ENCODE data around the gene GPC4. TPM values are rescaled to one million over a fixed set of nuclear protein-coding genes. Genes with fewer than 3 reads are reported as not detected.

The GPC4 gene
- total RNA-seq: not detected

DNA sequence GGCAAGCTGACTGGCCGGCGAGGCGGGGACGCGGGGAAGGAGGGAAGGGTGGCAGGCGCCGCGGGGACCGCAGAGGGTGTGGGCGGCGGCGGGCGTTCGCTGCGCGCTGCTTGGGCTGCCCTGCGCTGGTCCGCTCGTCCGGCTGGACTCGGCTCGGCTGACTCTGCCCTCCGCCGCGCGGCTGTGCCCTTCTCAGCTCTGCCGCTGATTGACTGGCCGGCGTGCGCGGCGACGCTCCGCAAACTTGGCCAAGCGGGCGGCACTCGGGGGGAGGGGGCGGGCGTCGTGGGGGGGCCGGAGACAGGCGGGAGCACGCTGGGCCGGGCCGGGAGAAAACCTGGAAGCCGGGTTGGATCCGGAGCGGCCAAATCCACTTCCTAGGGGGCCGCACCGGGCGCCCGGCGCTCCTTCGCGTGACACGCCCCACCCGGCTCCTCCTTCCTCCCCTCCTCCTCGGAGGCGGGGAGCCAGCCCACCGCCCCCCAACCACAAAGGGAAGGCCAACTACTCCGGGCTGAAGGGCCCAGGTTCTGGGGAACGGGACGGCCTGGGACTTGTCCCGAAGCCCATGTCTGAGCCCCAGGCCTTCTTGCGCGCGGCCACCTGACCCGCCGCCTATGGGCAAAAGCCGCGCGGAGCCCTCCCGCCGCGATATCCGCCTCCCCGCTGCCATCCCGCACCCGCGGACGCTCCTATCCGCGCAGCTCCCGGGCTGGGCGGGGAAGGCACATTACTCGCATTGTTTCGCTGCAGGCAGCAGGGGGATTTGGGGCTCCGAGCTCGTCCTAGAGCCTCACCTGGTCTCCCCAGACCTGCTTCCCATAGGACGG, at the start of gene GPC4:
Gene GPC4, minus strand, starts transcription at position 214 of the 830 bp plus-strand sequence. CDS start 524 bp downstream, outside the sequence.
- ATAC-seq (peak; percentile 27), DNase-seq (no peak)
- CTCF ChIA-PET: no interaction called here
- Mint-ChIP-seq H3K4me3 (peak within 1 kb of the TSS; percentile 38), H3K9me3 (ENCODE audit: insufficient read depth) (no peaks in the 10 kb centered on the region), H3K27ac (no peak within 1 kb of the TSS), H3K4me1 (ENCODE audit: low read depth) (peaks cover 5% of the 10 kb centered on the region), H3K36me3 (ENCODE audit: low read depth) (no peaks in the 10 kb centered on the region), H3K27me3 (ENCODE audit: low read depth) (peaks cover 47% of the 10 kb centered on the region)
- POLR2A ChIA-PET: no interaction called here

DNA sequence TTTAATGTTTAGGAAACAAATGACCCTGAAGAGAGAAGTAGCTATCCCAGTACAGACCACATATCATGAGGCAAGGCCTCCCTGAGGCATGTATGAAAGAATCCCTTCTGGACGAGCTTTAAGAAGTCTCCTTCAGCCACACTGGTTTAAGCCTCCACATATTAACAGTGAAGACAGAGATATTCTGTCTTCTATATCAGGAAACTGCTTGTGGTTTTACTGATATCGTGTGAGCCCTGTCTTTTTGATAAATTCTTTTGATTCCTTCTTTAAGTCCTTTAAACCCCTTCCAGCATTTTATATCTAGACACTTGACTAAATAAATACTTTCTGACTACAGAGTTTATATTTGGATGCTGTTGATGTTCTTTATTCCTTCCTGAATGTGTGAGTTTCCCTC, 45.9 kb upstream of the GPC4 start:
- DNase-seq (no peak), ATAC-seq (no peak)
- CTCF ChIA-PET: no interaction called here
- Mint-ChIP-seq H3K4me3 (no peak overlapping the region), H3K4me1 (ENCODE audit: low read depth) (no peaks in the 10 kb centered on the region), H3K36me3 (ENCODE audit: low read depth) (no peaks in the 10 kb centered on the region), H3K9me3 (ENCODE audit: insufficient read depth) (no peaks in the 10 kb centered on the region), H3K27ac (no peak overlapping the region), H3K27me3 (ENCODE audit: low read depth) (no peaks in the 10 kb centered on the region)
- POLR2A ChIA-PET: no interaction called here

DNA sequence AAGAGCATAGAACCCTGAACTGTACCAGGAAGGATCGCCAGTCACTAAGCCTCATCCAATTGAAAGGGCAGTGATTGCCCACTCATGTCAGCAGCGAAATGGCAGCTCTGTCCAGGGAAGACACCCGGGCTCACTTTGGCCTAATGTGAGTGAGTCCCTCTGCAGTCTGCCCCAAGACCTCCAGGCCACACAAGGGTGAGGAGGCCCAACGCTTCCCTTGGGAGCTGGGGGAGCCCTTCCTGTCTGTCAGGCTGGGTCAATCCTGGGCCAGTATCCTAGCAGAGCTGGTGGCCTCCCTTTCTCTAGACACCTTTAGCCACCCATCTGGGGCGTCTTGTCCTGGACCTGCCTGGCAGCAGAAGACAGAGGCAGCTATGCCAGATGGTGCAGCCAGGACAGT, 39.6 kb upstream of the GPC4 start:
- Mint-ChIP-seq H3K4me1 (ENCODE audit: low read depth) (no peaks in the 10 kb centered on the region), H3K27me3 (ENCODE audit: low read depth) (no peaks in the 10 kb centered on the region), H3K36me3 (ENCODE audit: low read depth) (no peaks in the 10 kb centered on the region), H3K9me3 (ENCODE audit: insufficient read depth) (no peaks in the 10 kb centered on the region), H3K4me3 (no peak overlapping the region), H3K27ac (no peak overlapping the region)
- DNase-seq (no peak), ATAC-seq (no peak)
- POLR2A ChIA-PET: no interaction called here
- CTCF ChIA-PET: no interaction called here

DNA sequence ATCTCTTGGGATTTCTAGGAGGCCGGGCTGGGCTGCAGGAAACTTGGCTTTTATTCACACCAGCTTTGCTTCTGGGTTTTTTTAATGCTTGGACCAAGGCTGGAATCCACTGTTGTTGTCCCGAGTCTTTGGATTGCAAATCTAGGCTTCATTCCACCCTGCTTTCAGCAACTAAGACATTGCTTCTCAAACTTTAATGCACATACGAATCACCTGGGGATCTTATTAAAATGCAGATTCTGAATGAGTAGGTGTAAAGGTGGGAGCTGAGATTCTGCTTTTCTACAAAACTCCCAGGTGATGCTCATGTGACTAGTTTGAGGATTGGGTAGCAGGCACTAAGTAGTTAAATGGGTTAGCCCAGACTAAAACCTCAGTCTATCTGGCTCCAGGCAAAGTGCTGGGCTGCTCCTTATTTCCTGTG, 39.2 kb upstream of the GPC4 start:
- H3K4me1 Mint-ChIP-seq (ENCODE audit: low read depth): no peaks in the 10 kb centered on the region
- CTCF ChIA-PET: no interaction called here
- ATAC-seq: no peak
- no peak for DNase-seq
- POLR2A ChIA-PET: no interaction called here
- no peak overlapping the region for H3K4me3 Mint-ChIP-seq
- H3K9me3 Mint-ChIP-seq (ENCODE audit: insufficient read depth): no peaks in the 10 kb centered on the region
- H3K27ac Mint-ChIP-seq: no peak overlapping the region
- H3K36me3 Mint-ChIP-seq (ENCODE audit: low read depth): no peaks in the 10 kb centered on the region
- no peaks in the 10 kb centered on the region for H3K27me3 Mint-ChIP-seq (ENCODE audit: low read depth)

DNA sequence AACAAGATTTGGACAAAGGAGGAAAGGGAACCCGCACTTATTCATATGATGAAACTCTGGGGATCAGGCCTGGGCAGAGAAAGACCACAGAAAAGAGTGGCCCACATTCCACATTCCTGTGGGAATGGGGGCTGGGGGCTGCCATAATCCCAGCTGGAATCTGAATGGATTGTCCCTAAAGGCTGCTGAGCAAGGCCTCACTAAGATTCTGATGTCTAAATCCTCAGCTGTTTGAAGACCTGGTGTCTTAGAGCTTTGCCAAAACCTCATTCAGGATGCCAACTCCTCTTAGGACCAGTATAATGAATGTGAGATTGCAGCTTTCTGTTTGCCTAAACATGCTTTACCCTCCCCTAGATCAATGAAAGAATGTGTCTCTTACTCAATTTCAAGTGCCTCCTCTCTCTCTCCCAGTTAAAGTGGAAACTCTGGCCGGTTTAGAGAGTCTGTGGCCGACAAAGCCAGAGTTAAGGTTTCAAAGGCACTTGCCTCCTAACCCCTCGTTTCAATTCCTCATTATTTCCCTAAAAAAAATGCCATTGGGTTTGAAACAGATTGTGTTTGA, 33.3 kb upstream of the GPC4 start:
- Mint-ChIP-seq H3K36me3 (ENCODE audit: low read depth) (no peaks in the 10 kb centered on the region), H3K9me3 (ENCODE audit: insufficient read depth) (no peaks in the 10 kb centered on the region), H3K27me3 (ENCODE audit: low read depth) (peaks cover 2% of the 10 kb centered on the region), H3K4me1 (ENCODE audit: low read depth) (no peaks in the 10 kb centered on the region), H3K4me3 (no peak overlapping the region), H3K27ac (no peak overlapping the region)
- ChIA-PET POLR2A (no interaction called here), CTCF (no interaction called here)
- no peak for ATAC-seq
- DNase-seq: no peak

DNA sequence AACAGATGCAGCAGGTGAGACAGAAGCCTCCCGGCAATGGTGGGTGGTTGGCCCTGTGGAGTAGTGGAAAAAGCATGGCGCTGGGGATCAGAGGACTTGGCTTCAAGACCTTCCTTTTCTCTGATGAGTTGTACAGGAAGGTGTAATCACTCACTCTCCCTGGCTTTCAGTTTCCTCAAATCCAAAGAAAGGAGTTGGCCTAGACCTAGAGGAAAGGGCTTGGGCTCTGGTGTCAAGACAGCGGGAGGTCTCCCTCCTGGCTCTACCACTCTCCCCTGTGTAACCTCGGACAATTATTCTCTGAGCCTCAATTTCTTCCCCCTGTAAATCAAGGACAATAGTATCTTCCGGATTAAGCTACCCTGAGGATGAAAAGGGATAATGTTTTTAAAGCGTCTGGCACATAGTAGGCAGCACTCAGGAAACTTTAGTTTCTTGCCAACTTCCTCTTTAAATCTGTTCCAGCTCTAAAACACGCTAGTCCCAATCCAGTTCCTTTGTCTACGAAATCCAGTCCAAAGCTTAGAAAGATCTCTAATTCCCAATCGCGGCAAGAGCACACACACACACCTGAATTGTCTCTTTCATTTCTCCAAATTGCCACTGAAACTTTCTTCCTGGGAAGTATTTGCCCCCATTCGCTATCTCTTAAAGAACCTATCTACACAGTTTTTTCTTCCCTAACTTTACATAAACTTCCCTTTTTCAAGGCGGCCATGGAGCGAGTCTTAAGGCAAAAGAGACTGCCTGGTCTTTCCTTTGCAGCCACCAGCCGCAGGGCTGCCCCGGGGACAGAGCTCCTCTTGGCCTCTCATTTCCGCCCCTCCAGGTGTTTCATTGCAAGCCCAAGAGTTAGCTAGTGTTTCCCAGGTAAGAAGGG, 29.9 kb upstream of the GPC4 start:
- no peak overlapping the region for H3K4me3 Mint-ChIP-seq
- H3K27ac Mint-ChIP-seq: no peak overlapping the region
- peaks cover 2% of the 10 kb centered on the region for H3K27me3 Mint-ChIP-seq (ENCODE audit: low read depth)
- H3K4me1 Mint-ChIP-seq (ENCODE audit: low read depth): no peaks in the 10 kb centered on the region
- no peaks in the 10 kb centered on the region for H3K36me3 Mint-ChIP-seq (ENCODE audit: low read depth)
- no peak for ATAC-seq
- ChIA-PET POLR2A (no interaction called here), CTCF (no interaction called here)
- H3K9me3 Mint-ChIP-seq (ENCODE audit: insufficient read depth): no peaks in the 10 kb centered on the region
- no peak for DNase-seq

DNA sequence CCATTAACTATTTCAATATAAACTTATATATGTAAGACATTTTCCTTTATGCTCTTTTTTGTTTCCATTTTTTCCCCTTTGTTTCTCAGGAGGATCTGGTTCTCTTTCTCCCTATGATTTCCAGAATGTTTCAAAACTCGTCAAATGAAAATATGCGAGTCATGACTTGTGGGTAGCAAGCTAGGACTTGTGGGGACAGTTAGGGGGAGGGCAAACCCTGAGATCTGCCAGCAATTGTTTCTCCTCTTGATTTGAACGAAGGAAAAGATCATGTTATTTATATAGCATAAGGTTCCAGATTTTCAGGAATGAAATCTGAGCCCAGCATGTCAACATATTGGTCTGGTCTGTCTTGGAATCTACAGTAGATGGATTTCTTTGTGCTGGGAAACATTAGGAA, 28.9 kb upstream of the GPC4 start:
- Mint-ChIP-seq H3K36me3 (ENCODE audit: low read depth) (no peaks in the 10 kb centered on the region), H3K9me3 (ENCODE audit: insufficient read depth) (no peaks in the 10 kb centered on the region), H3K4me3 (no peak overlapping the region), H3K27me3 (ENCODE audit: low read depth) (peaks cover 2% of the 10 kb centered on the region), H3K27ac (no peak overlapping the region), H3K4me1 (ENCODE audit: low read depth) (no peaks in the 10 kb centered on the region)
- ATAC-seq (no peak), DNase-seq (no peak)
- ChIA-PET CTCF (no interaction called here), POLR2A (no interaction called here)

DNA sequence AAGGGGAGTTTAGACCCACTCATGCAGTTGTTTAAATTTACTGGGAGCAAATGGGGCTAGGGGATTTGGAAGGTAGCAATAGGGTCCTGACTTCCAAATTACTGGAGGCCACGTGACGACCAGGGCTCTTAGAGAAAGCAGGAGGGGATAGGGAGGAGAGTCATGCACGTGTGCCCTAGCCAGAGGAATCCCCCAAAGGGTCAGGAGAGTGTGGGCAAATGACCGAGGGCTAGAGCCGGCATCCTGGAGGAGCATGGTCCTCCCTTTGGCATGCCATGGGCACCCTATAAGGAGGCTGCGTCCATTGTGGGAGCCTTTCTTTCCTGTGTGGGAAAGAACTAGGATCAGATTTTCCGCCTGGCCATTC, 25.5 kb upstream of the GPC4 start:
- Mint-ChIP-seq H3K36me3 (ENCODE audit: low read depth) (no peaks in the 10 kb centered on the region), H3K27me3 (ENCODE audit: low read depth) (peaks cover 2% of the 10 kb centered on the region), H3K4me1 (ENCODE audit: low read depth) (no peaks in the 10 kb centered on the region), H3K4me3 (no peak overlapping the region), H3K9me3 (ENCODE audit: insufficient read depth) (no peaks in the 10 kb centered on the region), H3K27ac (no peak overlapping the region)
- ATAC-seq (no peak), DNase-seq (no peak)
- CTCF ChIA-PET: no interaction called here
- POLR2A ChIA-PET: no interaction called here

DNA sequence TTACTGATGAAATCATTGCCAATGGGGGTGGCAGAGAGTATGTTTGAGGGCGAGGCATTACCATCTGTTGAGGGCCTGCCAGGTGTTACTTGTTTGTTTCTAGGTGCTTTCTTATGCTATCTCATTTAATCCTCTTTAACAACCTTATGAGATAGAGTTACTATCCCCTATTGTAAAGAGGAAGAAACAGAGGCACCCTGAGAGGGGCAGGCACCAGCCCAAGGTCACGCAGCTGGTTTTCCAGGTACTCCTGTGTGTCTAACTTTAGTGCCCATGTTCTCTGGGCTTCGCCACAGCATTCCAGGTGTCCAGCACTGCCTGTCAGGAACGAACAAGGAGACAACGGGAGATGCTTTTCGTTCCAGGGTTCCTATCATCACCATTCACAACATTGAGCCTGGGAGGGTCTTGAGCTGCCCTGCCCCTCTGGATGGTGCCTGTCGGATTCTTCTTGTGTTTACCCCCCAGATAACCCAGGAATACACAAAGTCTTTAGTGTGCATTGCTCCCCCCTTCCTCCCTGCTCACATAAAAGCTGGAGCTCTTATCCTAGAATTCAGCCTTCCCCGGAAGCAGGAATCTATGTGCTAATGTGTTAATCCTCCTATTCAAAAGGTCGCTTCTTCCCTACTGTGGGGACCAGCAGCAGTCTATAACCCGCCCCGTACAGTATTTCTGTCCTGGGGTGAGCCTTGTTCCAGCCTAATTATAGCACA, 24.9 kb upstream of the GPC4 start:
- no peaks in the 10 kb centered on the region for H3K9me3 Mint-ChIP-seq (ENCODE audit: insufficient read depth)
- peaks cover 2% of the 10 kb centered on the region for H3K27me3 Mint-ChIP-seq (ENCODE audit: low read depth)
- CTCF ChIA-PET: no interaction called here
- ATAC-seq (no peak), DNase-seq (no peak)
- H3K4me3 Mint-ChIP-seq: no peak overlapping the region
- POLR2A ChIA-PET: no interaction called here
- H3K27ac Mint-ChIP-seq: no peak overlapping the region
- H3K36me3 Mint-ChIP-seq (ENCODE audit: low read depth): no peaks in the 10 kb centered on the region
- no peaks in the 10 kb centered on the region for H3K4me1 Mint-ChIP-seq (ENCODE audit: low read depth)

DNA sequence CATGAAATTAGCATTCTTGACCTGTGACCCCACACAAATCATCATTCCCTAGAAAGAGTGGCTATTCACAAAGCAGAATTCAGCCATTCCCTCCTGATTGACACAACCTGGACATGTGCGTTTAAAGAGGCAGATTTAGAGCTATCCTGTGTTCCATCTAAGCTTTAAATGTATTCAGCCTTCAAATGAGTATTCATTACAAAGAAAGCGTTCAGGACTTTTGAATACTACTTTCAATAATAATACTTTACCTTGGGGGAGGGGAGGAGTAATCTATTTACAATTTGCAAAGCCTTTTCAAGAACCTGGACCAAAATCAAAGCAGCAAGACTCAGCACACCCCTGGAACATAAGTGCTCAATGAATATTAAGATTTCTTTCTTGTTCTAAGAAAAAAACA, 22.5 kb upstream of the GPC4 start:
- no peak for DNase-seq
- H3K4me1 Mint-ChIP-seq (ENCODE audit: low read depth): no peaks in the 10 kb centered on the region
- ChIA-PET POLR2A (no interaction called here), CTCF (no interaction called here)
- H3K4me3 Mint-ChIP-seq: no peak overlapping the region
- H3K36me3 Mint-ChIP-seq (ENCODE audit: low read depth): no peaks in the 10 kb centered on the region
- no peaks in the 10 kb centered on the region for H3K27me3 Mint-ChIP-seq (ENCODE audit: low read depth)
- no peaks in the 10 kb centered on the region for H3K9me3 Mint-ChIP-seq (ENCODE audit: insufficient read depth)
- no peak overlapping the region for H3K27ac Mint-ChIP-seq
- no peak for ATAC-seq

DNA sequence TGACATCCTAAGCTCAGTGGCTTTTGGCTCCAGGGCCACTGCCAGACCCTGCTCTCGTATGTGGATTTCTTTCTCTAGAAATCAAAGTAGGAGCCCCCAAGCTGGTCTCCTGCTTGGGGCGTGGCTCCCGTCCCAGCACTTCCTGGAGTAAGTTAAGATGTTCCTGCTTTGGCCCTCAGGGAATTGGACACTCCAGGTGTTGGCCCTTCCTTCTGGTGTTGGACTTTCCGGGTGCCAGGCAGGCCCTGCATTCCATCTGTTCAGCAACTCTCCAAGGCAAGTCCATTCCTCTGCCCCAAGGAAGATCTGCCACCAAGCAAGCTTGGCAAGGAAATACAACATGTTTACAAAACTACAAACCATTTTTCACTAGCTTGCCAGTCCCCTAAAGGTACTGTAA, 22.1 kb upstream of the GPC4 start:
- ChIA-PET CTCF (no interaction called here), POLR2A (no interaction called here)
- Mint-ChIP-seq H3K4me3 (no peak overlapping the region), H3K36me3 (ENCODE audit: low read depth) (no peaks in the 10 kb centered on the region), H3K9me3 (ENCODE audit: insufficient read depth) (no peaks in the 10 kb centered on the region), H3K4me1 (ENCODE audit: low read depth) (no peaks in the 10 kb centered on the region), H3K27me3 (ENCODE audit: low read depth) (no peaks in the 10 kb centered on the region), H3K27ac (no peak overlapping the region)
- no peak for DNase-seq
- no peak for ATAC-seq

DNA sequence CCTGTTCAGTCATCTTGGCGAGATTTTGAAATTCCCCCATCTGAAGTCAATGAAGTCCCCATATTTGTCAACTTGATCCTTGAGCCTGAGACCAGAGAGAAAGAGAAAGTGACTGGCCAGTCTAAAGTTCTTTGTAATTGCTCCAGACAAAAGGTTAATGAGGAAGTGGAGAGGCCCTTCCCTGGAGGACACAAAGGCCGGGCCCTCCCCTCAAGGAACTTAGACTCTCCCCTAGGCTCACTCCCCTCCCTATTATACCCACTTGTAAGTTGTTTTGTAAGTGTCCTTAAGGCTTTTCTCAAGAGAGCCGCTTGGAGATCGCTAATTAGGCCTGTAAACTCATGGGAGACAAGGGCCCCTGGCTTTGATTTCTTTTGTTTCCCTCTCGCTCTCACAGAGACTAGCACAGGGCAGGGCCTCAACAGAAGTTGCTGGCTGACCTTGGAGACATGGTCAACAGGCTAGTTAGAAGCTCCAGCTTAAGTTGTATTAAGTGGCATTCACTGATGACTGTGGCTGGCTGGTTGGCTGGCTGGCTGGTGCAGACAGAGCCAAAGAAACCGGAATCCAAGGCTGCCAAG, 20.3 kb upstream of the GPC4 start:
- Mint-ChIP-seq H3K9me3 (ENCODE audit: insufficient read depth) (no peaks in the 10 kb centered on the region), H3K36me3 (ENCODE audit: low read depth) (no peaks in the 10 kb centered on the region), H3K4me3 (no peak overlapping the region), H3K27ac (no peak overlapping the region), H3K27me3 (ENCODE audit: low read depth) (no peaks in the 10 kb centered on the region), H3K4me1 (ENCODE audit: low read depth) (no peaks in the 10 kb centered on the region)
- ChIA-PET POLR2A (no interaction called here), CTCF (no interaction called here)
- no peak for ATAC-seq
- no peak for DNase-seq

All from activated CD8-positive, alpha-beta T cell treated with anti-CD3 and anti-CD28 coated beads, Interleukin-2, amount 10 ng/mL, durations not matched to agents 7 days and 5 days (primary cell).